ENCODE results near the gene PRPF6. TPM values are rescaled to one million over a fixed set of nuclear protein-coding genes. Genes with fewer than 3 reads are reported as not detected.

The PRPF6 gene
- total RNA-seq, 1 experiment from 2014 or later, result 88.4 TPM

DNA sequence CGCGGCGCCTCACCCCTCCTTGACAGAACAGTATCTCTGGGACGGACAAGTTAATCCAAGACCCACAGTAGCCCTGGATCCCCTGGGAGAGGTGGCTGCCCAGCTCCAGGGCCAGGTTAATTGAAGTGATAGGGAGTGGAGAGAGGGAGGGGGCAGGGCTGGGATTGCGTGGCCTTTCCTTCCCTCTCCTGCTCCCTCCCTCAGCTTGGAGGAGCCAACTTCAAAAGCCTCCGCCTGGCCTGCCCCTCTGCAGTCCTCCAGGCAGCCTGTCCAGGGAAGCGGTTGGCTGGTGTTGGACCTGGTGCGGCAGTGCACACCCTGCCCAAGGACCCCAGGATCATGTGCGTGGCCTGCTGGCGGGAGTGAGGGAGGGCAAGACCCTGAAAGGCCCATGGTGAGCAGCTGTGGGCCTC lies 55.0 kb downstream of the PRPF6 start, which contains the start of gene C20orf204:
Gene C20orf204, plus strand, starts transcription at position 250 of the 413 bp plus-strand sequence. Its CDS starts 142 bp downstream, at position 392.
- intact Hi-C loops (cut with micrococcal nuclease; ENCODE audit: unreplicated experiment) (no loop called here), in situ Hi-C loops (cut with HindIII; ENCODE audit: low pct_unique_long_range_greater_than_20kb, low sequenced_read_pairs) (no loop called here)
- Histone ChIP-seq H3K4me1 (ENCODE audit: control insufficient read depth, insufficient read depth, low read length) (peaks cover 33% of the 10 kb centered on the region), H3K27me3 (ENCODE audit: control insufficient read depth, insufficient read depth, low read length) (no peaks in the 10 kb centered on the region), H3K36me3 (ENCODE audit: control insufficient read depth, insufficient read depth, low read length) (0 out of 2 replicates have a peak, but pooled peaks cover 2% of the 10 kb centered on the region), H3K4me3 (ENCODE audit: low read depth in 2 of 2, low read length in 2 of 2) (no peak within 1 kb of the TSS), H3K27ac (ENCODE audit: low read length) (0 out of 2 replicates have a peak within 1 kb of the TSS, but pooled peaks have one; percentile 2), H3K9me3 (ENCODE audit: control insufficient read depth, insufficient read depth, low read depth, low read length) (no peaks in the 10 kb centered on the region)
- TF ChIP-seq TCF7L2 (IDR thresholded peaks at IDR 0.05; ENCODE audit: low read depth, low read length), result no peak; the same call in 1 of the 2 replicates
- TF ChIP-seq, protein P1, sequence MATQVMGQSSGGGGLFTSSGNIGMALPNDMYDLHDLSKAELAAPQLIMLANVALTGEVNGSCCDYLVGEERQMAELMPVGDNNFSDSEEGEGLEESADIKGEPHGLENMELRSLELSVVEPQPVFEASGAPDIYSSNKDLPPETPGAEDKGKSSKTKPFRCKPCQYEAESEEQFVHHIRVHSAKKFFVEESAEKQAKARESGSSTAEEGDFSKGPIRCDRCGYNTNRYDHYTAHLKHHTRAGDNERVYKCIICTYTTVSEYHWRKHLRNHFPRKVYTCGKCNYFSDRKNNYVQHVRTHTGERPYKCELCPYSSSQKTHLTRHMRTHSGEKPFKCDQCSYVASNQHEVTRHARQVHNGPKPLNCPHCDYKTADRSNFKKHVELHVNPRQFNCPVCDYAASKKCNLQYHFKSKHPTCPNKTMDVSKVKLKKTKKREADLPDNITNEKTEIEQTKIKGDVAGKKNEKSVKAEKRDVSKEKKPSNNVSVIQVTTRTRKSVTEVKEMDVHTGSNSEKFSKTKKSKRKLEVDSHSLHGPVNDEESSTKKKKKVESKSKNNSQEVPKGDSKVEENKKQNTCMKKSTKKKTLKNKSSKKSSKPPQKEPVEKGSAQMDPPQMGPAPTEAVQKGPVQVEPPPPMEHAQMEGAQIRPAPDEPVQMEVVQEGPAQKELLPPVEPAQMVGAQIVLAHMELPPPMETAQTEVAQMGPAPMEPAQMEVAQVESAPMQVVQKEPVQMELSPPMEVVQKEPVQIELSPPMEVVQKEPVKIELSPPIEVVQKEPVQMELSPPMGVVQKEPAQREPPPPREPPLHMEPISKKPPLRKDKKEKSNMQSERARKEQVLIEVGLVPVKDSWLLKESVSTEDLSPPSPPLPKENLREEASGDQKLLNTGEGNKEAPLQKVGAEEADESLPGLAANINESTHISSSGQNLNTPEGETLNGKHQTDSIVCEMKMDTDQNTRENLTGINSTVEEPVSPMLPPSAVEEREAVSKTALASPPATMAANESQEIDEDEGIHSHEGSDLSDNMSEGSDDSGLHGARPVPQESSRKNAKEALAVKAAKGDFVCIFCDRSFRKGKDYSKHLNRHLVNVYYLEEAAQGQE (IDR thresholded peaks at IDR 0.05; ENCODE audit: insufficient read depth in 1 of 2, low read depth in 2 of 2, low read length in 1 of 2), result no peak
- TF ChIP-seq, protein P2, sequence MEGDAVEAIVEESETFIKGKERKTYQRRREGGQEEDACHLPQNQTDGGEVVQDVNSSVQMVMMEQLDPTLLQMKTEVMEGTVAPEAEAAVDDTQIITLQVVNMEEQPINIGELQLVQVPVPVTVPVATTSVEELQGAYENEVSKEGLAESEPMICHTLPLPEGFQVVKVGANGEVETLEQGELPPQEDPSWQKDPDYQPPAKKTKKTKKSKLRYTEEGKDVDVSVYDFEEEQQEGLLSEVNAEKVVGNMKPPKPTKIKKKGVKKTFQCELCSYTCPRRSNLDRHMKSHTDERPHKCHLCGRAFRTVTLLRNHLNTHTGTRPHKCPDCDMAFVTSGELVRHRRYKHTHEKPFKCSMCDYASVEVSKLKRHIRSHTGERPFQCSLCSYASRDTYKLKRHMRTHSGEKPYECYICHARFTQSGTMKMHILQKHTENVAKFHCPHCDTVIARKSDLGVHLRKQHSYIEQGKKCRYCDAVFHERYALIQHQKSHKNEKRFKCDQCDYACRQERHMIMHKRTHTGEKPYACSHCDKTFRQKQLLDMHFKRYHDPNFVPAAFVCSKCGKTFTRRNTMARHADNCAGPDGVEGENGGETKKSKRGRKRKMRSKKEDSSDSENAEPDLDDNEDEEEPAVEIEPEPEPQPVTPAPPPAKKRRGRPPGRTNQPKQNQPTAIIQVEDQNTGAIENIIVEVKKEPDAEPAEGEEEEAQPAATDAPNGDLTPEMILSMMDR (IDR thresholded peaks at IDR 0.05), result no peak
- no peak for TF ChIP-seq POLR2AphosphoS5 (IDR thresholded peaks at IDR 0.05; ENCODE audit: low read depth, low read length)
- no peak for TF ChIP-seq SIN3A (IDR thresholded peaks at IDR 0.05; ENCODE audit: borderline replicate concordance, insufficient read depth, low read depth, low read length)
- CTCF ChIA-PET, result no interaction called here
- no peak for ATAC-seq
- POLR2A ChIA-PET, result no interaction called here
- no TSS peak for BruUV-seq (replicated peaks)
- no peak for DNase-seq (ENCODE audit: low read depth, low spot score)

DNA sequence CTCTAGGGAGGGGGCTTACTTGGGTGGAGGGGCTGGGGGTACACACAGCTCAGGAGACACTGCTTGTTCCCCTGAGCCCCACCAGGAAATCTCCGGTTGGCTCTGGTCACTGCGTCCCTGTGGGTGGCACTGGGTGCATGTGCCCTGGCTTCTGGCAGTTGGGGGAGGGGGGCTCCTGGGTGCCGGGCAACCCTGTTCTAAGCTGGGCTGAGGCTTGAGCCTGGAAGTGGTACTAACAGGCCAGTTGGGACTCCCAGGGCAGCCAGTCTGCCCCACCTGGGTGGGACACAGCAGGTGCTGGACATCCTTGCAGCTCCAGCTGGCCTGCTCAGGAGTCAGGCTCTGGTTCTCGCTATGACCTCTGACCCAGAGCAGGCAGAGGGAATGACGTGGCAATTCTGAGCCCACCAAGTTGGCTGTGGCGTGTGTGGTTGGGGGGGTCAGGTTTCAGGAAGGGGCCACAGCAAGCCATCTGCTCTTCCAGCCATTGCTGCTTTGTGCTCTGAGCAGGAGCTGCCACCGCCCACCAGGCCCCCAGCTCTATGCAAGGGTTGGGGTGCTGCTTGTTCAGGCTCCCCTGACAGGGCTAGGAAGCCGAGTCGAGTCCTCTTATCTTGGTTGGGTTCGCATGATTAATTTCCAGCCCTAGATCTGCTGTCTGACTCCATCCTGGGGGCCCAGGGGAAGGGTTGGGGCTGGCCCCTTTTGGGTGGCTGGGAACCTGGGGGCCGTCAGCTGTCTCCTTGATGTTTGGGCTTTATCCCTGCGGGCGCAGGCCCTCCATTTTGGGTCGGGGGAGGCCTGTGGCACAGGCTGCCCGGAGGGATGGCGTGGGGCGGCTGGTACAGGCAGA lies 55.6 kb downstream of the PRPF6 start:
- H3K4me1 ChIP-seq (ENCODE audit: control insufficient read depth, insufficient read depth, low read length), result peaks cover 33% of the 10 kb centered on the region
- POLR2A ChIA-PET, result no interaction called here

More for the DNA sequence above, 55.6 kb downstream of the PRPF6 start:
- intact Hi-C loops (cut with micrococcal nuclease; ENCODE audit: unreplicated experiment), result no loop called here
- in situ Hi-C loops (cut with HindIII; ENCODE audit: low pct_unique_long_range_greater_than_20kb, low sequenced_read_pairs), result no loop called here
- Histone ChIP-seq H3K27me3 (ENCODE audit: control insufficient read depth, insufficient read depth, low read length) (no peaks in the 10 kb centered on the region), H3K36me3 (ENCODE audit: control insufficient read depth, insufficient read depth, low read length) (0 out of 2 replicates have a peak, but pooled peaks cover 2% of the 10 kb centered on the region), H3K9me3 (ENCODE audit: control insufficient read depth, insufficient read depth, low read depth, low read length) (no peaks in the 10 kb centered on the region), H3K27ac (ENCODE audit: low read length) (no peak overlapping the region), H3K4me3 (ENCODE audit: low read depth in 2 of 2, low read length in 2 of 2) (no peak overlapping the region)
- no TSS peak for BruUV-seq (replicated peaks)
- CTCF ChIA-PET, result interaction anchor here (1.3 kb wide), 1 partner anchor 56 kb away, joined by 3 read pairs; no protein-coding TSS in a partner anchor
- DNase-seq (ENCODE audit: low read depth, low spot score) (no peak), ATAC-seq (no peak)
- TF ChIP-seq POLR2AphosphoS5 (IDR thresholded peaks at IDR 0.05; ENCODE audit: low read depth, low read length) (no peak), TCF7L2 (IDR thresholded peaks at IDR 0.05; ENCODE audit: low read depth, low read length) (no peak), SIN3A (IDR thresholded peaks at IDR 0.05; ENCODE audit: borderline replicate concordance, insufficient read depth, low read depth, low read length) (no peak)
- TF ChIP-seq, protein P1 (IDR thresholded peaks at IDR 0.05; ENCODE audit: insufficient read depth in 1 of 2, low read depth in 2 of 2, low read length in 1 of 2), result no peak
- TF ChIP-seq, protein P2 (IDR thresholded peaks at IDR 0.05), result no peak
